SH-SY5Y (cell line): Measurements from ENCODE around the gene TMEM208.

Experiments
- GATA2 ChIP-seq: IDR thresholded peaks from 2 replicates; pipeline ENCODE4 v1.6.1; 2011; ENCODE audit warnings: mild to moderate bottlenecking, low read depth, low read length
- GATA3 ChIP-seq: IDR thresholded peaks from 2 replicates; pipeline ENCODE4 v1.6.1; 2011; ENCODE audit warnings: low read depth, mild to moderate bottlenecking, low read length, moderate library complexity

GRCh38 chr16:67188323-67188722 lies 38.6 kb upstream of the TMEM208 start:
- no peak for TF ChIP-seq GATA3
- no peak for TF ChIP-seq GATA2
